K562 (cell line): ENCODE data around the gene DSG2.

Experiments
- CTCF ChIP-seq, 3 experiments: IDR thresholded peaks in 2 of 3; conservative IDR thresholded peaks in 1 of 3; 2 replicates each; pipeline ENCODE4 v1.5.1; 2011 to 2012; ENCODE audit warnings: low read length in 3 of 3, mild to moderate bottlenecking in 3 of 3, control low read depth in 2 of 3, improper control_type of control experiment in 1 of 3, inconsistent platforms in 1 of 3, low read depth in 1 of 3, mixed read lengths in 1 of 3, moderate library complexity in 1 of 3; ENCODE audit not compliant: insufficient read depth in 2 of 3
- HINFP ChIP-seq: fragments of 450-650 bp; conservative IDR thresholded peaks from 2 replicates; pipeline ENCODE4 v1.6.1; 2016; ENCODE audit warnings: missing genetic modification characterization, low read depth, mild to moderate bottlenecking, control low read depth, missing compliant biosample characterization
- JUN ChIP-seq, 2 experiments: sonication (generic) in 1 of 2; formaldehyde crosslinking in 1 of 2; IDR thresholded peaks; 2 replicates each; pipeline versions ENCODE4 v1.6.1 to v1.8.0; 2012 to 2022; ENCODE audit warnings: borderline replicate concordance in 2 of 2, mild to moderate bottlenecking in 2 of 2, improper control_type of control experiment in 1 of 2, low read depth in 1 of 2, low read length in 1 of 2, missing genetic modification reagents in 1 of 2
- NFYB ChIP-seq: IDR thresholded peaks from 2 replicates; pipeline ENCODE4 v1.6.1; 2011; ENCODE audit warnings: mild to moderate bottlenecking, moderate library complexity; ENCODE audit not compliant: insufficient read length; ENCODE audit errors: extremely low read depth
- NRF1 ChIP-seq, 2 experiments: fragments of 450-650 bp; IDR thresholded peaks in 1 of 2; conservative IDR thresholded peaks in 1 of 2; 2 replicates each; pipeline ENCODE4 v1.6.1; 2014; ENCODE audit warnings: mild to moderate bottlenecking in 2 of 2
- PATZ1 ChIP-seq: fragments of 250-450 bp; sonication (Bioruptor Pico); IDR thresholded peaks from 2 replicates; pipeline ENCODE4 v1.5.0; 2020; ENCODE audit warnings: mild to moderate bottlenecking, borderline replicate concordance
- POLR2A ChIP-seq: fragments of 450-650 bp; conservative IDR thresholded peaks from 2 replicates; pipeline ENCODE4 v1.6.1; 2016
- SIN3A ChIP-seq, 2 experiments: fragments of 150-350 bp in 1 of 2; IDR thresholded peaks; 2 replicates each; pipeline ENCODE4 v1.6.1; 2011 to 2016; ENCODE audit warnings: borderline replicate concordance in 2 of 2, low read depth in 2 of 2, low read length in 2 of 2, mild to moderate bottlenecking in 2 of 2, moderate library complexity in 2 of 2; ENCODE audit not compliant: control insufficient read depth in 1 of 2
- YY1 ChIP-seq, 3 experiments: IDR thresholded peaks; 2 replicates each; pipeline ENCODE4 v1.6.1; 2011; ENCODE audit warnings: low read length in 2 of 3, mild to moderate bottlenecking in 2 of 3, moderate library complexity in 2 of 3, borderline replicate concordance in 1 of 3, control low read depth in 1 of 3, low read depth in 1 of 3; ENCODE audit not compliant: insufficient read depth in 3 of 3, insufficient replicate concordance in 2 of 3, control insufficient read depth in 1 of 3, insufficient read length in 1 of 3; ENCODE audit errors: extremely low read depth in 1 of 3
- ZNF232 ChIP-seq: sonication (generic); formaldehyde crosslinking; IDR thresholded peaks from 2 replicates; pipeline ENCODE4 v1.8.0; 2022; ENCODE audit warnings: mild to moderate bottlenecking, missing genetic modification reagents

- no peak for TF ChIP-seq POLR2A
- no peak for TF ChIP-seq ZNF232
- TF ChIP-seq HINFP (tag): no peak
- TF ChIP-seq JUN (IDR thresholded peaks at IDR 0.05; ENCODE audit: borderline replicate concordance, low read depth, low read length): no peak
- no peak for TF ChIP-seq JUN (CRISPR knock-in tag; IDR thresholded peaks at IDR 0.05; ENCODE audit: borderline replicate concordance)
- no peak for TF ChIP-seq SIN3A (IDR thresholded peaks at IDR 0.05; ENCODE audit: borderline replicate concordance in 2 of 2, control insufficient read depth in 1 of 2, low read depth in 2 of 2, low read length in 2 of 2)
- no peak for TF ChIP-seq YY1 (IDR thresholded peaks at IDR 0.05; ENCODE audit: borderline replicate concordance in 1 of 3, control insufficient read depth in 1 of 3, extremely low read depth in 1 of 3, insufficient read depth in 3 of 3, insufficient read length in 1 of 3, insufficient replicate concordance in 2 of 3, low read depth in 1 of 3, low read length in 2 of 3)
- TF ChIP-seq NFYB: no peak
- TF ChIP-seq PATZ1 (CRISPR knock-in tag): no peak
- no peak for TF ChIP-seq NRF1 (conservative IDR thresholded peaks at IDR 0.05 in 1 of 2, IDR thresholded peaks at IDR 0.05 in 1 of 2)
- no peak for TF ChIP-seq CTCF (IDR thresholded peaks at IDR 0.05 in 2 of 3, conservative IDR thresholded peaks at IDR 0.05 in 1 of 3; ENCODE audit: insufficient read depth in 2 of 3, low read depth in 1 of 3, low read length in 3 of 3)
These were observed 40.9 kb downstream of the DSG2 start for GRCh38 chr18:31538837-31539236.
